Posterior cingulate gyrus (tissue), 11 donors: ENCODE data around the gene NFATC2.
A peak's percentile ranks its signal among the peaks of the same experiment; 100 is the strongest.
"Not testable (repeated sequence)": the region's sequence is repeated elsewhere in the genome, so short reads cannot be mapped to it uniquely, and the experiment has no call there.

Source experiments
- DNase-seq, 10 donors: peaks; one replicate each; pipeline versions ENCODE4 v3.0.0 to v3.0.0-alpha.2; 2020 to 2021; ENCODE audit warnings: mixed read lengths in 3 of 10
- intact Hi-C: fragments of 100-400 bp; cut with DNase I; formaldehyde crosslinking; loops from one replicate; pipeline ENCODE4 v1.15.1; 2023

The NFATC2 gene

GRCh38 chr20:51482836-51483473 is 59.6 kb downstream of the NFATC2 start:
- no peak for DNase-seq
- intact Hi-C loops = no loop called here

- intact Hi-C loops = no loop called here
Observed at GRCh38 chr20:51481341-51481914, 61.1 kb downstream of the NFATC2 start.

GRCh38 chr20:51480507-51481270 is 61.8 kb downstream of the NFATC2 start:
- intact Hi-C loops = no loop called here

More at GRCh38 chr20:51481341-51481914, 61.1 kb downstream of the NFATC2 start:
- peak in 1 of 10 donors; percentile 47 for DNase-seq

GRCh38 chr20:51476106-51476505 is 66.4 kb downstream of the NFATC2 start:
- intact Hi-C loops, DNase-seq: not testable (repeated sequence)

More at GRCh38 chr20:51480507-51481270, 61.8 kb downstream of the NFATC2 start:
- DNase-seq = no peak

- DNase-seq = no peak
- intact Hi-C loops = no loop called here
Observed at GRCh38 chr20:51473771-51474170, 68.7 kb downstream of the NFATC2 start.

GRCh38 chr20:51473256-51473655 is 69.3 kb downstream of the NFATC2 start:
- no peak for DNase-seq
- intact Hi-C loops = no loop called here

GRCh38 chr20:51470907-51471411 is 71.6 kb downstream of the NFATC2 start:
- intact Hi-C loops = no loop called here
- DNase-seq = no peak

GRCh38 chr20:51470499-51470820 is 72.1 kb downstream of the NFATC2 start:
- intact Hi-C loops = no loop called here
- no peak for DNase-seq

- peak in 1 of 10 donors; percentile 34 for DNase-seq
- intact Hi-C loops = no loop called here
Observed at GRCh38 chr20:51469578-51470498, 72.7 kb downstream of the NFATC2 start.

GRCh38 chr20:51469046-51469445 is 73.5 kb downstream of the NFATC2 start:
- DNase-seq = no peak
- intact Hi-C loops = no loop called here

GRCh38 chr20:51468636-51469035 is 73.9 kb downstream of the NFATC2 start:
- no peak for DNase-seq
- intact Hi-C loops = no loop called here

GRCh38 chr20:51467956-51468626 is 74.4 kb downstream of the NFATC2 start:
- no peak for DNase-seq

GRCh38 chr20:51463998-51464397 is 78.5 kb downstream of the NFATC2 start:
- intact Hi-C loops = no loop called here
- DNase-seq = no peak

More at GRCh38 chr20:51467956-51468626, 74.4 kb downstream of the NFATC2 start:
- intact Hi-C loops = no loop called here

- DNase-seq = peak in 1 of 10 donors; percentile 62
- intact Hi-C loops = no loop called here
Observed at GRCh38 chr20:51463560-51463959, 79.0 kb downstream of the NFATC2 start.

- intact Hi-C loops = no loop called here
- DNase-seq = peak in 8 of 10 donors; percentile 40 to 91 (median 58)
Observed at GRCh38 chr20:51462566-51463276, 79.8 kb downstream of the NFATC2 start.

GRCh38 chr20:51461846-51462245 is 80.7 kb downstream of the NFATC2 start:
- DNase-seq, intact Hi-C loops: not testable (repeated sequence)

- intact Hi-C loops = no loop called here
- no peak for DNase-seq
Observed at GRCh38 chr20:51461306-51461705, 81.2 kb downstream of the NFATC2 start.

- DNase-seq = no peak
- intact Hi-C loops = no loop called here
Observed at GRCh38 chr20:51460569-51461265, 81.8 kb downstream of the NFATC2 start.

- intact Hi-C loops = no loop called here
- no peak for DNase-seq
Observed at GRCh38 chr20:51460163-51460562, 82.4 kb downstream of the NFATC2 start.
